ENCODE results near the gene ANKS1A. TPM values are rescaled to one million over a fixed set of nuclear protein-coding genes. Genes with fewer than 3 reads are reported as not detected.

The ANKS1A gene
- polyA plus RNA-seq, 1 of the 3 experiments (the other 2 are of a cell fraction): 7.6 TPM

DNA sequence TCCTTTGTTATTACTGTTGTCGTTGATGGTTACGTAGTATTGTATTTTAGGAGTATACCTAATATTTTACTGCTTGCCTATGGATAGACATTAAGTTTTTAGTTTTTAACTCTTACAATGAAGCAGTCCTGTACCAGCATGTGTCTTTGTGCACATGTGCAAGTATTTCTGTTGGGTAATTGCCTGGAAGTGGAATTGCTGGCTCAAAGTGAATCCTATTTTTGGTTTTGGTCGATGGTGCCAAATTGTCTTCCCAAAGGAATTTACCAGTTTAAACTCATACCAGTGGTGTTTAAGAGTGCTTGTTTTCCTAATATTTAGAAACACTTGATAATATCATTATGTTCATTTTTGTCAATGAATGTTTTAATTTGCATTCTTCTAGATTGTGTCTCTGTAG lies 75.5 kb downstream of the ANKS1A start:
- H3K9me2 ChIP-seq: no peaks in the 10 kb centered on the region
- no peaks in the 10 kb centered on the region for H3F3A ChIP-seq (replicated peaks; ENCODE audit: insufficient read depth)
- H2AFZ ChIP-seq (ENCODE audit: low read depth): no peak overlapping the region
- no peak overlapping the region for H3K9ac ChIP-seq
- no peak for TF ChIP-seq RCOR1 (IDR thresholded peaks at IDR 0.05; ENCODE audit: low read length)
- no peak for TF ChIP-seq REST (IDR thresholded peaks at IDR 0.05; ENCODE audit: low read depth, low read length)
- TF ChIP-seq RFX5 (IDR thresholded peaks at IDR 0.05; ENCODE audit: low read length): no peak
- TF ChIP-seq NFIC (IDR thresholded peaks at IDR 0.05; ENCODE audit: borderline replicate concordance): no peak
- TF ChIP-seq, protein P1, sequence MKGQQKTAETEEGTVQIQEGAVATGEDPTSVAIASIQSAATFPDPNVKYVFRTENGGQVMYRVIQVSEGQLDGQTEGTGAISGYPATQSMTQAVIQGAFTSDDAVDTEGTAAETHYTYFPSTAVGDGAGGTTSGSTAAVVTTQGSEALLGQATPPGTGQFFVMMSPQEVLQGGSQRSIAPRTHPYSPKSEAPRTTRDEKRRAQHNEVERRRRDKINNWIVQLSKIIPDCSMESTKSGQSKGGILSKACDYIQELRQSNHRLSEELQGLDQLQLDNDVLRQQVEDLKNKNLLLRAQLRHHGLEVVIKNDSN (IDR thresholded peaks at IDR 0.05; ENCODE audit: borderline replicate concordance, low read depth): no peak
- TF ChIP-seq, protein P2, sequence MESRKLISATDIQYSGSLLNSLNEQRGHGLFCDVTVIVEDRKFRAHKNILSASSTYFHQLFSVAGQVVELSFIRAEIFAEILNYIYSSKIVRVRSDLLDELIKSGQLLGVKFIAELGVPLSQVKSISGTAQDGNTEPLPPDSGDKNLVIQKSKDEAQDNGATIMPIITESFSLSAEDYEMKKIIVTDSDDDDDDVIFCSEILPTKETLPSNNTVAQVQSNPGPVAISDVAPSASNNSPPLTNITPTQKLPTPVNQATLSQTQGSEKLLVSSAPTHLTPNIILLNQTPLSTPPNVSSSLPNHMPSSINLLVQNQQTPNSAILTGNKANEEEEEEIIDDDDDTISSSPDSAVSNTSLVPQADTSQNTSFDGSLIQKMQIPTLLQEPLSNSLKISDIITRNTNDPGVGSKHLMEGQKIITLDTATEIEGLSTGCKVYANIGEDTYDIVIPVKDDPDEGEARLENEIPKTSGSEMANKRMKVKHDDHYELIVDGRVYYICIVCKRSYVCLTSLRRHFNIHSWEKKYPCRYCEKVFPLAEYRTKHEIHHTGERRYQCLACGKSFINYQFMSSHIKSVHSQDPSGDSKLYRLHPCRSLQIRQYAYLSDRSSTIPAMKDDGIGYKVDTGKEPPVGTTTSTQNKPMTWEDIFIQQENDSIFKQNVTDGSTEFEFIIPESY (IDR thresholded peaks at IDR 0.05; ENCODE audit: borderline replicate concordance, low read depth): no peak
- H3K4me1 ChIP-seq (ENCODE audit: control insufficient read depth in 1 of 2, insufficient read depth in 2 of 2, low read depth in 1 of 2, low read length in 1 of 2): no peaks in the 10 kb centered on the region; a peak in 1 of 4 replicates
- no peak overlapping the region for H3K4me2 ChIP-seq
- H3K79me2 ChIP-seq (ENCODE audit: insufficient read depth): peaks cover 4% of the 10 kb centered on the region
- ChIA-PET CTCF (no interaction called here), POLR2A (no interaction called here)
- H3K27me3 ChIP-seq (ENCODE audit: insufficient read depth): no peaks in the 10 kb centered on the region
- peaks cover under 1 to 3% of the 10 kb centered on the region in 2 experiments for H3K36me3 ChIP-seq (replicated peaks in 1 of 2; ENCODE audit: control insufficient read depth in 1 of 2, insufficient read depth in 2 of 2, low read length in 1 of 2)
- H3K4me3 ChIP-seq (ENCODE audit: low read depth in 2 of 2, low read length in 1 of 2): no peak overlapping the region
- no peak overlapping the region; a peak in 1 of 4 replicates for H3K27ac ChIP-seq (ENCODE audit: low read depth in 2 of 2, low read length in 1 of 2)
- peaks cover 4% of the 10 kb centered on the region; the same call in 1 of the 2 replicates for H4K20me1 ChIP-seq (ENCODE audit: insufficient read depth)
- 94% methylated on average over 3 of the region's 3 CpGs for WGBS (ENCODE audit: low lambda C conversion rate)
- DNase-seq: no peak
- H3K9me3 ChIP-seq: no peaks in the 10 kb centered on the region

DNA sequence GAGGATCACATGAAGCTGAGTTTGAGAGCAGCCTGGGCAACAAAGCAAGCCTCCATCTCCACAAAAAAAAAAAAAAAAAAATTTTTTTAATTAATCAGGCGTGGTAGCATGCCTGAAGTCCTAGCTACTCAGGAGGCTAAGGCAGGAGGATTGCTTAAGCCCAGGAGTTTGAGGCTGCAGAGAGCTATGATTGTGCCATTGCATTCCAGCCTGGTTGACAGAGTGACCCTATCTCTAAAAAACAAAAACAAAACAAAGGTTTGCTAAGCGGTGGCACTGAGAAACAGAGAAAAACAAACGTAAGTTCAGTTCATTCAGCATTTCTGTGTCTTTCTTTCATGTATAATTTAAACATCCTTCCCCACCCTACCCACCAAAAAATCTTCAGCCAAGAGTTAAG lies 78.4 kb downstream of the ANKS1A start:
- 95% methylated on average over 3 of the region's 3 CpGs for WGBS (ENCODE audit: low lambda C conversion rate)
- Histone ChIP-seq H2AFZ (ENCODE audit: low read depth) (no peak overlapping the region), H3K36me3 (replicated peaks in 1 of 2; ENCODE audit: control insufficient read depth in 1 of 2, insufficient read depth in 2 of 2, low read length in 1 of 2) (peaks cover 9% of the 10 kb centered on the region in 2 experiments), H4K20me1 (ENCODE audit: insufficient read depth) (peaks cover 4% of the 10 kb centered on the region; the same call in 1 of the 2 replicates), H3K4me3 (ENCODE audit: low read depth in 2 of 2, low read length in 1 of 2) (no peak overlapping the region), H3K27ac (ENCODE audit: low read depth in 2 of 2, low read length in 1 of 2) (no peak overlapping the region), H3K27me3 (ENCODE audit: insufficient read depth) (no peaks in the 10 kb centered on the region), H3K9me3 (no peaks in the 10 kb centered on the region), H3K9me2 (no peaks in the 10 kb centered on the region), H3K9ac (no peak overlapping the region), H3F3A (replicated peaks; ENCODE audit: insufficient read depth) (no peaks in the 10 kb centered on the region), H3K4me2 (no peak overlapping the region), H3K4me1 (ENCODE audit: control insufficient read depth in 1 of 2, insufficient read depth in 2 of 2, low read depth in 1 of 2, low read length in 1 of 2) (peaks cover 0 to 4% of the 10 kb centered on the region in 2 experiments; a peak in 2 of 4 replicates), H3K79me2 (ENCODE audit: insufficient read depth) (peaks cover 4% of the 10 kb centered on the region)
- POLR2A ChIA-PET: interaction anchor here (0.6 kb wide), 1 partner anchor 247 kb away, joined by 3 read pairs; no protein-coding TSS in a partner anchor
- DNase-seq: no peak
- TF ChIP-seq RFX5 (IDR thresholded peaks at IDR 0.05; ENCODE audit: low read length): no peak
- TF ChIP-seq GABPA (IDR thresholded peaks at IDR 0.05; ENCODE audit: low read depth): no peak
- TF ChIP-seq RAD21 (IDR thresholded peaks at IDR 0.05; ENCODE audit: low read length): no peak
- TF ChIP-seq EZH2phosphoT487 (IDR thresholded peaks at IDR 0.05; ENCODE audit: borderline replicate concordance, low read depth): no peak
- TF ChIP-seq FOXJ3 (CRISPR knock-in tag; IDR thresholded peaks at IDR 0.05): no peak
- TF ChIP-seq SIN3A (IDR thresholded peaks at IDR 0.05; ENCODE audit: borderline replicate concordance, low read depth, low read length): no peak
- TF ChIP-seq FOXM1 (IDR thresholded peaks at IDR 0.05; ENCODE audit: low read depth): no peak
- TF ChIP-seq TCF12 (IDR thresholded peaks at IDR 0.05): no peak
- no peak for TF ChIP-seq MXI1 (IDR thresholded peaks at IDR 0.05; ENCODE audit: low read depth, low read length)
- TF ChIP-seq, protein P3, sequence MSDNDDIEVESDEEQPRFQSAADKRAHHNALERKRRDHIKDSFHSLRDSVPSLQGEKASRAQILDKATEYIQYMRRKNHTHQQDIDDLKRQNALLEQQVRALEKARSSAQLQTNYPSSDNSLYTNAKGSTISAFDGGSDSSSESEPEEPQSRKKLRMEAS (IDR thresholded peaks at IDR 0.05; ENCODE audit: low read depth): no peak
- TF ChIP-seq, protein P1 (IDR thresholded peaks at IDR 0.05; ENCODE audit: borderline replicate concordance, low read depth): no peak
- TF ChIP-seq JUND (IDR thresholded peaks at IDR 0.05): no peak
- TF ChIP-seq CTCF (IDR thresholded peaks at IDR 0.05): no peak
- no peak for TF ChIP-seq POLR2AphosphoS5 (IDR thresholded peaks at IDR 0.05; ENCODE audit: low read depth, low read length)
- CTCF ChIA-PET: no interaction called here
